OCI-LY1 (cell line): ENCODE data around the gene SEMA6B.

Source experiments
- CTCF ChIP-seq: fragments of 200-600 bp; sonication (generic), shearing (Covaris generic); IDR thresholded peaks from 2 replicates; pipeline ENCODE4 v1.5.1; 2017; ENCODE audit warnings: mild to moderate bottlenecking, antibody characterized with exemption, low read length, moderate library complexity, mixed read lengths
- EZH2 ChIP-seq: fragments of 200-600 bp; sonication (generic), shearing (Covaris generic); IDR thresholded peaks from 2 replicates; pipeline ENCODE4 v1.8.0; 2017; ENCODE audit warnings: borderline replicate concordance, mixed run types, mild to moderate bottlenecking, antibody characterized with exemption, low read length, moderate library complexity, mixed read lengths

- TF ChIP-seq CTCF (no peak), EZH2 (no peak)
Observed at GRCh38 chr19:4506449-4507149, 52.9 kb downstream of the SEMA6B start.
